Measurements from ENCODE around the gene CNGA3. TPM values are rescaled to one million over a fixed set of nuclear protein-coding genes. Genes with fewer than 3 reads are reported as not detected.

Gene CNGA3
- total RNA-seq, 4 donors from 2014 or later = 0.19 TPM; not detected in 3

DNA sequence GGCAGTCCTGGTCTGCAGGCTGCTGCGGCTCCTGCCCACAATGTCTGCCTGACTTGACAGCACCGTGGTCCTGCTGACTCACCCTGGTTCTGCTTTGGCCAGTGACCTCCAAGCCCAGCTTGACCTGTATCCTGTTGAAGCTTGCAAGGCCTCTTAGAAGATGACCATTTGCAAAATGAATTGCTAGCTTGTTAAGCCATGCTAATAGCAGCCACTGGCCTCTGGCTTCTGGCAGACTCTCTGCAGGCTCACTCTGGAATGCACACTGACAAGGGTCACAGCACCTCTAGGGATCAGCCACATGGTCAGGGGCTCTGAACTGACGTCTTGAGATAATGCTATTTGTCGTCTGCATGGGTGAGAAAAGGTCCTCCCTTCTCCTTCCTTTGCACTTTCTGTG, 25.9 kb downstream of the CNGA3 start:
- TF ChIP-seq, protein P1, sequence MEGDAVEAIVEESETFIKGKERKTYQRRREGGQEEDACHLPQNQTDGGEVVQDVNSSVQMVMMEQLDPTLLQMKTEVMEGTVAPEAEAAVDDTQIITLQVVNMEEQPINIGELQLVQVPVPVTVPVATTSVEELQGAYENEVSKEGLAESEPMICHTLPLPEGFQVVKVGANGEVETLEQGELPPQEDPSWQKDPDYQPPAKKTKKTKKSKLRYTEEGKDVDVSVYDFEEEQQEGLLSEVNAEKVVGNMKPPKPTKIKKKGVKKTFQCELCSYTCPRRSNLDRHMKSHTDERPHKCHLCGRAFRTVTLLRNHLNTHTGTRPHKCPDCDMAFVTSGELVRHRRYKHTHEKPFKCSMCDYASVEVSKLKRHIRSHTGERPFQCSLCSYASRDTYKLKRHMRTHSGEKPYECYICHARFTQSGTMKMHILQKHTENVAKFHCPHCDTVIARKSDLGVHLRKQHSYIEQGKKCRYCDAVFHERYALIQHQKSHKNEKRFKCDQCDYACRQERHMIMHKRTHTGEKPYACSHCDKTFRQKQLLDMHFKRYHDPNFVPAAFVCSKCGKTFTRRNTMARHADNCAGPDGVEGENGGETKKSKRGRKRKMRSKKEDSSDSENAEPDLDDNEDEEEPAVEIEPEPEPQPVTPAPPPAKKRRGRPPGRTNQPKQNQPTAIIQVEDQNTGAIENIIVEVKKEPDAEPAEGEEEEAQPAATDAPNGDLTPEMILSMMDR (IDR thresholded peaks at IDR 0.05; ENCODE audit: low read depth) = no peak

- TF ChIP-seq, protein P1 (IDR thresholded peaks at IDR 0.05; ENCODE audit: low read depth) = no peak
Measured at GRCh38 chr2:98372579-98372978, 26.3 kb downstream of the CNGA3 start.

DNA sequence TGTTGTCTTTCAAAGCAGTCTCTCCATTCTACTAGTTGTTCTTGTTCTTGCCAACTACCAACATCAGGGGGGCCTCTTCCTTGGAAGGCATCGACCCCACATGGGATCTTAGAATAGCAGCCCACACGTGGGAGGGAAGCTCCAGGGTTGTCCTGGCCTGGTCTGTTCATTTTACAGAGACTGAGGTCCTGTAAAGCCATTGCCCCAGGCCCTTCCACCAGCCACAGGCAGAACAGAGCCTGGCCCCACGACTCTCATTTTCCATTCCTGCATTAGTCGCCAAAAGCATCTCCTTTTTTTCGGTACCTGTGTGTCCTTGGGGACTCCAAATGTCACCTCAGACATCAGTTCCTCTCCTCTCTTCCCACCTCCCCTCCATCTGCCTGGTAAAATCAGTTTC, 28.0 kb downstream of the CNGA3 start:
- TF ChIP-seq, protein P1 (IDR thresholded peaks at IDR 0.05; ENCODE audit: low read depth) = no peak

- TF ChIP-seq, protein P1 (IDR thresholded peaks at IDR 0.05; ENCODE audit: low read depth) = no peak
Measured at GRCh38 chr2:98374958-98375570, 28.8 kb downstream of the CNGA3 start.

- TF ChIP-seq, protein P1 (IDR thresholded peaks at IDR 0.05; ENCODE audit: low read depth) = no peak
Measured at GRCh38 chr2:98376301-98376910, 30.1 kb downstream of the CNGA3 start.

DNA sequence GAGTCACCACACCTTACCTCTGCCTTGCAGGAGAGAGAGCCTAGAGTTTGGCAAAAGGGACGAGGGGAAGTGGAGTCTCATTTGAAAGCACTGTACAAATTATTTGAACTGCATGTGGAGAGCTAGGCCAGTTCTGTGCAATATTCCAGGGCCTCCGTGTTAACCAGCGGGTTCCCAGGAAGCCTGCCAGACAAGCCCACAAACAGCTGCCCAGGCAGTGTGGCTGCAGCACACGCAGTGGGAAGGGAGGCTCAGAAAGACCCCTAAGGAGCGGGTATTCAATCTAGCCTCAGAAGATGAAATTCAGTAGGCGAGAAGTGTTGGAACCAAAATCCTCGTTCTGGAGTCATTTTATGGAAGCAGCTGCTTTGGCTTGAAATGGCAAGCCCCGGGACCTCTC, 30.7 kb downstream of the CNGA3 start:
- TF ChIP-seq, protein P1 (IDR thresholded peaks at IDR 0.05; ENCODE audit: low read depth) = no peak

- TF ChIP-seq, protein P1 (IDR thresholded peaks at IDR 0.05; ENCODE audit: low read depth) = no peak
Measured at GRCh38 chr2:98377544-98377943, 31.3 kb downstream of the CNGA3 start.
